GM12878 (cell line): ENCODE results near the gene MSI2.

ENCODE experiments used
- BACH1 ChIP-seq: fragments of 450-650 bp; IDR thresholded peaks from 2 replicates; pipeline ENCODE4 v1.6.1; 2017; ENCODE audit warnings: mild to moderate bottlenecking, borderline replicate concordance
- E2F4 ChIP-seq: IDR thresholded peaks from 2 replicates; pipeline ENCODE4 v1.6.1; 2012; ENCODE audit warnings: low read depth, low read length, improper control_type of control experiment
- ETV6 ChIP-seq, 2 experiments: fragments of 450-650 bp in 1 of 2; IDR thresholded peaks in 1 of 2; conservative IDR thresholded peaks in 1 of 2; 2 replicates each; pipeline ENCODE4 v1.6.1; 2014; ENCODE audit warnings: antibody characterized with exemption in 1 of 2, borderline replicate concordance in 1 of 2, low read depth in 1 of 2, mild to moderate bottlenecking in 1 of 2, moderate library complexity in 1 of 2
- FOXK2 ChIP-seq: fragments of 450-650 bp; IDR thresholded peaks from 2 replicates; pipeline ENCODE4 v1.6.1; 2017; ENCODE audit warnings: mild to moderate bottlenecking, moderate library complexity
- JUND ChIP-seq: IDR thresholded peaks from 2 replicates; pipeline ENCODE4 v1.6.1; 2012; ENCODE audit warnings: low read depth, mild to moderate bottlenecking, low read length, improper control_type of control experiment, moderate library complexity
- MLLT1 ChIP-seq: fragments of 450-650 bp; IDR thresholded peaks from 2 replicates; pipeline ENCODE4 v1.6.1; 2016; ENCODE audit warnings: mild to moderate bottlenecking
- RB1 ChIP-seq: fragments of 450-650 bp; formaldehyde crosslinking; IDR thresholded peaks from 2 replicates; pipeline ENCODE4 v1.6.1; 2017; ENCODE audit warnings: mild to moderate bottlenecking, borderline replicate concordance

DNA sequence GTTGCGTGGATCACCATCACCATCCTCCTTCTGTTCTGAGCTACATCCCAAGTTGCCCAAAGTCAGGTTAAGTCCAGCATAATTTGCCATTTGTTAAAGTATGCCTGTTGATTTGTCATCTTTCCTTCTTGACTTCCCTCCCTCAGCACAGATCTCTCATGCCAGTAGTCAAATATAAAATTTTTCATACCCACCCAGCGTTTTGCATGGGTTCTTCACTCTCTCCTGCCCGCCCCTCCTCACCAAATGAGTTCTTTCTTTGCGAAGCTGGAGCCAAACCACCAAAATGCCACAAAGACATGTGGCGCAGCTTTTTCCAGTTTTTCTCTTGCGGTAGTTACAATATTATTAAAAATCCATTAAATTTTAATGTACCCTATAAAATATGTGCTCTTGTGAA, 167.2 kb downstream of the MSI2 start:
- TF ChIP-seq E2F4: no peak
- no peak for TF ChIP-seq JUND
- no peak for TF ChIP-seq ETV6 (conservative IDR thresholded peaks at IDR 0.05 in 1 of 2, IDR thresholded peaks at IDR 0.05 in 1 of 2; ENCODE audit: borderline replicate concordance in 1 of 2, low read depth in 1 of 2)
- TF ChIP-seq RB1: no peak
- TF ChIP-seq MLLT1: no peak
- no peak for TF ChIP-seq BACH1
- no peak for TF ChIP-seq FOXK2
